Naive thymus-derived CD4-positive, alpha-beta T cell (primary cell): Measurements from ENCODE around the gene CDH23. TPM values are rescaled to one million over a fixed set of nuclear protein-coding genes. Genes with fewer than 3 reads are reported as not detected.

Experiments used
- ATAC-seq: fragments of 150-1000 bp; cut with Tn5 transposase; 2 replicates; pipeline ENCODE4 v1.10.0; 2021; ENCODE audit warnings: mild to moderate bottlenecking, moderate library complexity
- CTCF ChIA-PET: fragments of 350-600 bp; sonication (Branson Sonifier 250); formaldehyde crosslinking; loops from one replicate; lab custom pipeline; 2021; ENCODE audit warnings: antibody characterized with exemption; lab: Charles Lee
- POLR2A ChIA-PET: fragments of 350-600 bp; sonication (Branson Sonifier 250); formaldehyde crosslinking; loops from one replicate; lab custom pipeline; 2021; ENCODE audit warnings: antibody characterized with exemption, inconsistent platforms; lab: Charles Lee
- DNase-seq, 9 donors: peaks; one replicate each; pipeline versions ENCODE4 v3.0.0 to v3.0.0-alpha.2; 2020 to 2022; ENCODE audit warnings: mixed read lengths in 1 of 9
- H3K27ac ChIP-seq: one replicate; pipeline ENCODE4 v1.7.0; 2013; ENCODE audit warnings: mild to moderate bottlenecking, low read depth, low read length, moderate library complexity
- H3K27me3 ChIP-seq, 2 donors: one replicate each; pipeline ENCODE4 v1.7.0; 2013; ENCODE audit warnings: low read length in 2 of 2, mild to moderate bottlenecking in 2 of 2, moderate library complexity in 2 of 2; ENCODE audit not compliant: control insufficient read depth in 2 of 2, insufficient read depth in 2 of 2
- H3K36me3 ChIP-seq, 3 experiments: 1 replicate in 2 of 3; 2 replicates in 1 of 3; pipeline ENCODE4 v1.7.0; 2013; ENCODE audit warnings: low read length in 3 of 3, mild to moderate bottlenecking in 3 of 3, moderate library complexity in 1 of 3; ENCODE audit not compliant: insufficient read depth in 3 of 3, control insufficient read depth in 2 of 3
- H3K4me1 ChIP-seq, 2 donors: one replicate each; pipeline ENCODE4 v1.7.0; 2013; ENCODE audit warnings: low read length in 2 of 2, mild to moderate bottlenecking in 2 of 2, moderate library complexity in 1 of 2; ENCODE audit not compliant: control insufficient read depth in 2 of 2, insufficient read depth in 2 of 2
- H3K4me3 ChIP-seq: 2 replicates; pipeline ENCODE4 v1.7.0; 2013; ENCODE audit warnings: mild to moderate bottlenecking, low read length
- H3K9me3 ChIP-seq, 3 experiments: 1 replicate in 2 of 3; 2 replicates in 1 of 3; pipeline ENCODE4 v1.7.0; 2013; ENCODE audit warnings: low read length in 3 of 3; ENCODE audit not compliant: control insufficient read depth in 2 of 3
- H3K27ac Mint-ChIP-seq, 9 donors: one replicate each; pipeline ENCODE4 v1.8.0; 2020 to 2022; ENCODE audit warnings: mixed read lengths in 9 of 9, mild to moderate bottlenecking in 8 of 9, moderate library complexity in 5 of 9, inconsistent platforms in 2 of 9
- H3K27me3 Mint-ChIP-seq, 5 donors: one replicate each; pipeline ENCODE4 v1.8.0; 2021 to 2022; ENCODE audit warnings: mixed read lengths in 5 of 5, mild to moderate bottlenecking in 1 of 5
- H3K36me3 Mint-ChIP-seq, 5 donors: one replicate each; pipeline ENCODE4 v1.8.0; 2020 to 2022; ENCODE audit warnings: mixed read lengths in 5 of 5, mild to moderate bottlenecking in 3 of 5, inconsistent platforms in 1 of 5
- H3K4me1 Mint-ChIP-seq, 7 donors: one replicate each; pipeline ENCODE4 v1.8.0; 2020 to 2022; ENCODE audit warnings: mixed read lengths in 7 of 7, mild to moderate bottlenecking in 3 of 7, inconsistent platforms in 1 of 7
- H3K4me3 Mint-ChIP-seq, 10 donors: one replicate each; pipeline ENCODE4 v1.8.0; 2020 to 2022; ENCODE audit warnings: mild to moderate bottlenecking in 10 of 10, mixed read lengths in 10 of 10, moderate library complexity in 6 of 10, inconsistent platforms in 2 of 10
- H3K9me3 Mint-ChIP-seq, 11 donors: one replicate each; pipeline ENCODE4 v1.8.0; 2020 to 2022; ENCODE audit warnings: mixed read lengths in 11 of 11, mild to moderate bottlenecking in 4 of 11, inconsistent platforms in 1 of 11, moderate library complexity in 1 of 11
- intact Hi-C, 2 donors: fragments of 100-400 bp; cut with micrococcal nuclease; formaldehyde crosslinking; loops; one replicate each; pipeline ENCODE4 v1.15.1; 2023
- polyA plus RNA-seq, 2 donors: library from polyadenylated mRNA; unstranded; fragments of 300-500 nt; fragmentation: Illumina TruSeq; gene quantifications; one replicate each; pipeline ENCODE4 v1.2.3, GENCODE V29; 2021
- total RNA-seq, 6 experiments: library from RNA in 5 of 6; stranded (reverse) in 5 of 6; gene quantifications; 1 replicate in 5 of 6; 2 replicates in 1 of 6; pipeline ENCODE4 v1.2.3 and lab custom pipeline; 2021 to 2026

The CDH23 gene
- total and polyA plus RNA-seq, 7 experiments from 2014 or later: 1.1 to 18.3 (median 7.9) TPM

- Mint-ChIP-seq H3K4me1 (no peaks in the 10 kb centered on the region), H3K36me3 (no peaks in the 10 kb centered on the region), H3K27ac (no peak overlapping the region), H3K4me3 (no peak overlapping the region), H3K9me3 (no peaks in the 10 kb centered on the region), H3K27me3 (peaks cover 0 to 5% (median 0%) of the 10 kb centered on the region in 5 donors)
- no peaks in the 10 kb centered on the region for H3K27me3 ChIP-seq
- H3K4me1 ChIP-seq: no peaks in the 10 kb centered on the region
- ChIA-PET POLR2A (no interaction called here), CTCF (no interaction called here)
- no peak overlapping the region for H3K4me3 ChIP-seq
- no peak for ATAC-seq
- H3K9me3 ChIP-seq: no peaks in the 10 kb centered on the region
- no peaks in the 10 kb centered on the region for H3K36me3 ChIP-seq
- DNase-seq: no peak
- intact Hi-C loops: no loop called here
- no peak overlapping the region for H3K27ac ChIP-seq
These were observed 47.0 kb downstream of the CDH23 start for GRCh38 chr10:71443676-71444075.

- no peak for ATAC-seq
- CTCF ChIA-PET: interaction anchor here (0.7 kb wide), 1 partner anchor 10 kb away, joined by 3 read pairs; no protein-coding TSS in a partner anchor
These were observed 47.7 kb downstream of the CDH23 start for GRCh38 chr10:71444284-71445054.

GRCh38 chr10:71447676-71448075 is 51.0 kb downstream of the CDH23 start:
- no peaks in the 10 kb centered on the region for H3K36me3 Mint-ChIP-seq
- no peaks in the 10 kb centered on the region for H3K9me3 Mint-ChIP-seq

More at GRCh38 chr10:71444284-71445054, 47.7 kb downstream of the CDH23 start:
- intact Hi-C loops: no loop called here
- no peaks in the 10 kb centered on the region for H3K4me1 Mint-ChIP-seq
- H3K27ac Mint-ChIP-seq: no peak overlapping the region
- H3K27me3 ChIP-seq: no peaks in the 10 kb centered on the region
- peaks cover 0 to 5% (median 0%) of the 10 kb centered on the region in 5 donors for H3K27me3 Mint-ChIP-seq
- DNase-seq: no peak
- H3K9me3 Mint-ChIP-seq: no peaks in the 10 kb centered on the region
- H3K4me3 Mint-ChIP-seq: no peak overlapping the region
- H3K4me3 ChIP-seq: no peak overlapping the region
- H3K36me3 ChIP-seq: no peaks in the 10 kb centered on the region
- no peaks in the 10 kb centered on the region for H3K4me1 ChIP-seq
- no peak overlapping the region for H3K27ac ChIP-seq
- no peaks in the 10 kb centered on the region for H3K36me3 Mint-ChIP-seq
- no peaks in the 10 kb centered on the region for H3K9me3 ChIP-seq
- POLR2A ChIA-PET: no interaction called here

GRCh38 chr10:71448146-71448545 is 51.4 kb downstream of the CDH23 start:
- CTCF ChIA-PET: no interaction called here
- ATAC-seq: no peak

More at GRCh38 chr10:71447676-71448075, 51.0 kb downstream of the CDH23 start:
- H3K27me3 ChIP-seq: no peaks in the 10 kb centered on the region
- Mint-ChIP-seq H3K27me3 (no peaks in the 10 kb centered on the region), H3K4me1 (no peaks in the 10 kb centered on the region), H3K4me3 (no peak overlapping the region), H3K27ac (no peak overlapping the region)
- H3K4me1 ChIP-seq: no peaks in the 10 kb centered on the region
- no peaks in the 10 kb centered on the region for H3K9me3 ChIP-seq
- ATAC-seq (no peak), DNase-seq (no peak)
- H3K27ac ChIP-seq: no peak overlapping the region
- ChIA-PET CTCF (no interaction called here), POLR2A (no interaction called here)
- no peaks in the 10 kb centered on the region for H3K36me3 ChIP-seq
- H3K4me3 ChIP-seq: no peak overlapping the region
- intact Hi-C loops: no loop called here

GRCh38 chr10:71449026-71449425 is 52.3 kb downstream of the CDH23 start:
- Mint-ChIP-seq H3K9me3 (peaks cover 0 to 1% (median 0%) of the 10 kb centered on the region in 11 donors), H3K4me3 (no peak overlapping the region), H3K27ac (no peak overlapping the region), H3K36me3 (no peaks in the 10 kb centered on the region), H3K4me1 (no peaks in the 10 kb centered on the region), H3K27me3 (no peaks in the 10 kb centered on the region)
- intact Hi-C loops: no loop called here
- DNase-seq: no peak
- Histone ChIP-seq H3K4me1 (no peaks in the 10 kb centered on the region), H3K27ac (no peak overlapping the region), H3K36me3 (no peaks in the 10 kb centered on the region), H3K4me3 (no peak overlapping the region), H3K9me3 (no peaks in the 10 kb centered on the region), H3K27me3 (no peaks in the 10 kb centered on the region)
- POLR2A ChIA-PET: no interaction called here
- ATAC-seq: no peak
- CTCF ChIA-PET: no interaction called here

More at GRCh38 chr10:71448146-71448545, 51.4 kb downstream of the CDH23 start:
- Histone ChIP-seq H3K36me3 (no peaks in the 10 kb centered on the region), H3K4me1 (no peaks in the 10 kb centered on the region), H3K9me3 (no peaks in the 10 kb centered on the region), H3K4me3 (no peak overlapping the region), H3K27ac (no peak overlapping the region), H3K27me3 (no peaks in the 10 kb centered on the region)
- intact Hi-C loops: no loop called here
- H3K27ac Mint-ChIP-seq: no peak overlapping the region
- no peaks in the 10 kb centered on the region for H3K4me1 Mint-ChIP-seq
- POLR2A ChIA-PET: no interaction called here
- H3K4me3 Mint-ChIP-seq: no peak overlapping the region
- peaks cover 0 to 1% (median 0%) of the 10 kb centered on the region in 11 donors for H3K9me3 Mint-ChIP-seq
- no peak for DNase-seq
- no peaks in the 10 kb centered on the region for H3K36me3 Mint-ChIP-seq
- H3K27me3 Mint-ChIP-seq: no peaks in the 10 kb centered on the region

GRCh38 chr10:71451754-71452153 is 55.0 kb downstream of the CDH23 start:
- H3K27ac ChIP-seq: no peak overlapping the region

GRCh38 chr10:71453186-71453585 is 56.5 kb downstream of the CDH23 start:
- Histone ChIP-seq H3K4me1 (no peaks in the 10 kb centered on the region), H3K4me3 (no peak overlapping the region), H3K27me3 (no peaks in the 10 kb centered on the region), H3K9me3 (no peaks in the 10 kb centered on the region), H3K36me3 (no peaks in the 10 kb centered on the region), H3K27ac (no peak overlapping the region)
- intact Hi-C loops: no loop called here
- peaks cover 0 to 1% (median 0%) of the 10 kb centered on the region in 11 donors for H3K9me3 Mint-ChIP-seq
- H3K4me1 Mint-ChIP-seq: peaks cover 0 to 2% (median 0%) of the 10 kb centered on the region in 7 donors
- no peak overlapping the region for H3K27ac Mint-ChIP-seq
- no peak for ATAC-seq
- no peak overlapping the region for H3K4me3 Mint-ChIP-seq
- H3K27me3 Mint-ChIP-seq: peaks cover 0 to 8% (median 0%) of the 10 kb centered on the region in 5 donors
- DNase-seq: no peak
- ChIA-PET POLR2A (no interaction called here), CTCF (no interaction called here)
- H3K36me3 Mint-ChIP-seq: no peaks in the 10 kb centered on the region

More at GRCh38 chr10:71451754-71452153, 55.0 kb downstream of the CDH23 start:
- H3K36me3 ChIP-seq: no peaks in the 10 kb centered on the region
- H3K4me1 ChIP-seq: no peaks in the 10 kb centered on the region
- Mint-ChIP-seq H3K4me3 (no peak overlapping the region), H3K9me3 (peaks cover 0 to 1% (median 0%) of the 10 kb centered on the region in 11 donors), H3K36me3 (no peaks in the 10 kb centered on the region), H3K4me1 (no peaks in the 10 kb centered on the region), H3K27me3 (peaks cover 0 to 8% (median 0%) of the 10 kb centered on the region in 5 donors), H3K27ac (no peak overlapping the region)
- intact Hi-C loops: no loop called here
- no peak for ATAC-seq
- H3K27me3 ChIP-seq: no peaks in the 10 kb centered on the region
- no peak for DNase-seq
- ChIA-PET POLR2A (no interaction called here), CTCF (no interaction called here)
- no peak overlapping the region for H3K4me3 ChIP-seq
- H3K9me3 ChIP-seq: no peaks in the 10 kb centered on the region
